Spleen (tissue), 11 donors: ENCODE data around the gene CBX2. TPM values are rescaled to one million over a fixed set of nuclear protein-coding genes. Genes with fewer than 3 reads are reported as not detected.

Experiments
- DNase-seq: peaks from one replicate; pipeline ENCODE4 v3.0.0-alpha.2; 2020
- H3K27ac ChIP-seq, 8 donors: fragments of 200-600 bp; sonication (generic) in 7 of 8; 1 replicate in 4 of 8; 2 replicates in 4 of 8; pipeline versions ENCODE4 v1.5.0 to v1.8.0; 2016 to 2021; ENCODE audit warnings: inconsistent platforms in 4 of 8, mild to moderate bottlenecking in 4 of 8, moderate library complexity in 1 of 8
- H3K27me3 ChIP-seq, 7 donors: fragments of 200-600 bp; sonication (generic) in 6 of 7; replicated peaks in 1 of 7; 1 replicate in 4 of 7; 2 replicates in 3 of 7; pipeline versions ENCODE4 v1.5.0 to v1.8.0; 2016 to 2021; ENCODE audit warnings: inconsistent platforms in 3 of 7, mild to moderate bottlenecking in 1 of 7
- H3K36me3 ChIP-seq, 6 donors: fragments of 200-600 bp; sonication (generic) in 5 of 6; 1 replicate in 4 of 6; 2 replicates in 2 of 6; pipeline versions ENCODE4 v1.5.0 to v1.8.0; 2016 to 2021; ENCODE audit warnings: inconsistent platforms in 2 of 6
- H3K4me1 ChIP-seq, 6 donors: fragments of 200-600 bp; sonication (generic) in 5 of 6; 1 replicate in 3 of 6; 2 replicates in 3 of 6; pipeline versions ENCODE4 v1.5.0 to v1.8.0; 2016 to 2021; ENCODE audit warnings: inconsistent platforms in 3 of 6
- H3K4me3 ChIP-seq, 8 donors: fragments of 200-600 bp; sonication (generic) in 7 of 8; 1 replicate in 4 of 8; 2 replicates in 4 of 8; pipeline versions ENCODE4 v1.5.0 to v1.8.0; 2016 to 2021; ENCODE audit warnings: inconsistent platforms in 4 of 8, mild to moderate bottlenecking in 4 of 8, moderate library complexity in 2 of 8
- H3K9me3 ChIP-seq, 8 donors: fragments of 200-600 bp; sonication (generic) in 7 of 8; 1 replicate in 4 of 8; 2 replicates in 4 of 8; pipeline versions ENCODE4 v1.5.0 to v1.8.0; 2016 to 2021; ENCODE audit warnings: inconsistent platforms in 4 of 8
- POLR2A ChIP-seq, 3 donors: fragments of 450-650 bp; IDR thresholded peaks; one replicate each; pipeline ENCODE4 v1.5.1; 2017; ENCODE audit warnings: antibody characterized with exemption in 3 of 3, mild to moderate bottlenecking in 1 of 3
- POLR2AphosphoS5 ChIP-seq, 3 donors: sonication (generic); formaldehyde crosslinking; IDR thresholded peaks; one replicate each; pipeline ENCODE4 v1.5.1; 2017; ENCODE audit warnings: antibody characterized with exemption in 3 of 3
- WGBS, 5 donors: extraction: QIAGEN DNeasy Blood & Tissue Kit in 3 of 5; methylation state at CpG; one replicate each; pipeline versions ENCODE4 v1.1.5 to v1.1.7; 2013 to 2018; 5-methylcytosine and 5-hydroxymethylcytosine counted together
- intact Hi-C: fragments of 100-400 bp; cut with DNase I; formaldehyde crosslinking; loops from one replicate; pipeline ENCODE4 v1.15.0; 2023; ENCODE audit warnings: low total_unique reads
- polyA plus RNA-seq, 3 donors: library from polyadenylated mRNA; stranded (reverse); fragments of 200-250 nt; gene quantifications; one replicate each; pipeline ENCODE4 v1.2.1, GENCODE V29; 2013
- total RNA-seq, 7 donors: library from RNA; depleted of rRNA in 3 of 7; stranded (reverse); fragments of >200 nt in 3 of 7; fragmentation: NEBNext Ultra II Directional in 4 of 7; extraction: Animal tissue kit (Norgen Biotek cat#: 25700) in 4 of 7; gene quantifications; one replicate each; pipeline versions ENCODE4 v1.1.0 to v1.2.1, GENCODE V29; 2016 to 2021
- TF ChIP-seq, protein P1 (sequence below), 11 experiments: fragments of 200-600 bp in 7 of 11; fragments of 450-650 bp in 4 of 11; sonication (generic) in 4 of 11; IDR thresholded peaks in 8 of 11; conservative IDR thresholded peaks in 3 of 11; 1 replicate in 7 of 11; 2 replicates in 4 of 11; pipeline versions ENCODE4 v1.4.0 to v1.8.0; 2016 to 2021; ENCODE audit warnings: antibody characterized with exemption in 11 of 11, inconsistent platforms in 4 of 11, mild to moderate bottlenecking in 1 of 11
- donor health status: healthy with polysubstance abuse.
- donor health status: DM: no; HTN: no; CAD: no; lungs with moderate emphysema.
- donor health status: DM: no; HTN: no; CAD: no.
- donor health status: Bipolar disorder and iron deficiency.
- donor health status: healthy.
- donor health status: DM: no; HTN: no; CAD: no.
- donor health status: DM: yes; HTN: yes; CAD: no.

The CBX2 gene
- total and polyA plus RNA-seq, 10 donors = 0.48 to 6.2 (median 3.3) TPM

GRCh38 chr17:79732804-79733691 is 44.9 kb upstream of the CBX2 start:
- 44 to 67% (median 56%) methylated on average over 34 to 35 of the region's 35 CpGs for WGBS, 5 donors
- Histone ChIP-seq H3K36me3 (no peaks in the 10 kb centered on the region), H3K27ac (peak overlapping the region; percentile 21 to 79 (median 56)), H3K9me3 (no peaks in the 10 kb centered on the region), H3K27me3 (peaks cover 0 to 15% (median 0%) of the 10 kb centered on the region in 7 donors), H3K4me3 (peak overlapping the region in 7 of 8 donors; percentile 5 to 58 (median 19)), H3K4me1 (peaks cover 6 to 36% (median 25%) of the 10 kb centered on the region in 6 donors)
- TF ChIP-seq POLR2AphosphoS5 (IDR thresholded peaks at IDR 0.05) (peak; percentile 49 to 59 (median 54)), POLR2A (IDR thresholded peaks at IDR 0.05) (no peak)
- no peak for DNase-seq
- intact Hi-C loops = no loop called here

GRCh38 chr17:79733692-79734070 is 44.3 kb upstream of the CBX2 start:
- no peaks in the 10 kb centered on the region for H3K36me3 ChIP-seq
- peak overlapping the region in 7 of 8 donors; percentile 21 to 79 (median 59) for H3K27ac ChIP-seq
- WGBS, 5 donors = 88 to 95% (median 91%) methylated on average over 6 to 9 of the region's 9 CpGs
- H3K4me1 ChIP-seq = peaks cover 6 to 30% (median 19%) of the 10 kb centered on the region in 6 donors
- no peaks in the 10 kb centered on the region for H3K9me3 ChIP-seq
- H3K27me3 ChIP-seq = peaks cover 0 to 21% (median 0%) of the 10 kb centered on the region in 7 donors
- TF ChIP-seq POLR2A (IDR thresholded peaks at IDR 0.05) (no peak), POLR2AphosphoS5 (IDR thresholded peaks at IDR 0.05) (no peak)
- TF ChIP-seq, protein P1, sequence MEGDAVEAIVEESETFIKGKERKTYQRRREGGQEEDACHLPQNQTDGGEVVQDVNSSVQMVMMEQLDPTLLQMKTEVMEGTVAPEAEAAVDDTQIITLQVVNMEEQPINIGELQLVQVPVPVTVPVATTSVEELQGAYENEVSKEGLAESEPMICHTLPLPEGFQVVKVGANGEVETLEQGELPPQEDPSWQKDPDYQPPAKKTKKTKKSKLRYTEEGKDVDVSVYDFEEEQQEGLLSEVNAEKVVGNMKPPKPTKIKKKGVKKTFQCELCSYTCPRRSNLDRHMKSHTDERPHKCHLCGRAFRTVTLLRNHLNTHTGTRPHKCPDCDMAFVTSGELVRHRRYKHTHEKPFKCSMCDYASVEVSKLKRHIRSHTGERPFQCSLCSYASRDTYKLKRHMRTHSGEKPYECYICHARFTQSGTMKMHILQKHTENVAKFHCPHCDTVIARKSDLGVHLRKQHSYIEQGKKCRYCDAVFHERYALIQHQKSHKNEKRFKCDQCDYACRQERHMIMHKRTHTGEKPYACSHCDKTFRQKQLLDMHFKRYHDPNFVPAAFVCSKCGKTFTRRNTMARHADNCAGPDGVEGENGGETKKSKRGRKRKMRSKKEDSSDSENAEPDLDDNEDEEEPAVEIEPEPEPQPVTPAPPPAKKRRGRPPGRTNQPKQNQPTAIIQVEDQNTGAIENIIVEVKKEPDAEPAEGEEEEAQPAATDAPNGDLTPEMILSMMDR (IDR thresholded peaks at IDR 0.05 in 8 of 11, conservative IDR thresholded peaks at IDR 0.05 in 3 of 11) = no peak
- peak overlapping the region in 2 of 8 donors; percentile 22 to 58 for H3K4me3 ChIP-seq
- intact Hi-C loops = no loop called here
- DNase-seq = no peak

- WGBS, 5 donors = 94 to 97% (median 95%) methylated on average over 32 of the region's 32 CpGs
- Histone ChIP-seq H3K36me3 (no peaks in the 10 kb centered on the region), H3K4me3 (no peak overlapping the region), H3K27me3 (peaks cover 0 to 34% (median 9%) of the 10 kb centered on the region in 7 donors), H3K4me1 (peaks cover 6 to 25% (median 14%) of the 10 kb centered on the region in 6 donors), H3K27ac (no peak overlapping the region), H3K9me3 (no peaks in the 10 kb centered on the region)
- DNase-seq = no peak
- intact Hi-C loops = no loop called here
- TF ChIP-seq POLR2AphosphoS5 (IDR thresholded peaks at IDR 0.05) = no peak
- TF ChIP-seq, protein P1 (IDR thresholded peaks at IDR 0.05 in 8 of 11, conservative IDR thresholded peaks at IDR 0.05 in 3 of 11) = no peak
Measured at GRCh38 chr17:79735096-79735495, 42.9 kb upstream of the CBX2 start.

GRCh38 chr17:79737046-79737921 is 40.7 kb upstream of the CBX2 start:
- Histone ChIP-seq H3K36me3 (no peaks in the 10 kb centered on the region), H3K4me3 (no peak overlapping the region), H3K9me3 (no peaks in the 10 kb centered on the region), H3K4me1 (peaks cover 11 to 25% (median 20%) of the 10 kb centered on the region in 6 donors), H3K27me3 (peaks cover 0 to 56% (median 27%) of the 10 kb centered on the region in 7 donors), H3K27ac (no peak overlapping the region)
- TF ChIP-seq, protein P1 (IDR thresholded peaks at IDR 0.05 in 8 of 11, conservative IDR thresholded peaks at IDR 0.05 in 3 of 11) = no peak
- TF ChIP-seq POLR2A (IDR thresholded peaks at IDR 0.05) (no peak), POLR2AphosphoS5 (IDR thresholded peaks at IDR 0.05) (no peak)
- intact Hi-C loops = no loop called here
- 80 to 91% (median 88%) methylated on average over 15 to 30 of the region's 30 CpGs for WGBS, 5 donors
- no peak for DNase-seq
